ENCODE measurements around the gene E2F4.

The E2F4 gene

DNA sequence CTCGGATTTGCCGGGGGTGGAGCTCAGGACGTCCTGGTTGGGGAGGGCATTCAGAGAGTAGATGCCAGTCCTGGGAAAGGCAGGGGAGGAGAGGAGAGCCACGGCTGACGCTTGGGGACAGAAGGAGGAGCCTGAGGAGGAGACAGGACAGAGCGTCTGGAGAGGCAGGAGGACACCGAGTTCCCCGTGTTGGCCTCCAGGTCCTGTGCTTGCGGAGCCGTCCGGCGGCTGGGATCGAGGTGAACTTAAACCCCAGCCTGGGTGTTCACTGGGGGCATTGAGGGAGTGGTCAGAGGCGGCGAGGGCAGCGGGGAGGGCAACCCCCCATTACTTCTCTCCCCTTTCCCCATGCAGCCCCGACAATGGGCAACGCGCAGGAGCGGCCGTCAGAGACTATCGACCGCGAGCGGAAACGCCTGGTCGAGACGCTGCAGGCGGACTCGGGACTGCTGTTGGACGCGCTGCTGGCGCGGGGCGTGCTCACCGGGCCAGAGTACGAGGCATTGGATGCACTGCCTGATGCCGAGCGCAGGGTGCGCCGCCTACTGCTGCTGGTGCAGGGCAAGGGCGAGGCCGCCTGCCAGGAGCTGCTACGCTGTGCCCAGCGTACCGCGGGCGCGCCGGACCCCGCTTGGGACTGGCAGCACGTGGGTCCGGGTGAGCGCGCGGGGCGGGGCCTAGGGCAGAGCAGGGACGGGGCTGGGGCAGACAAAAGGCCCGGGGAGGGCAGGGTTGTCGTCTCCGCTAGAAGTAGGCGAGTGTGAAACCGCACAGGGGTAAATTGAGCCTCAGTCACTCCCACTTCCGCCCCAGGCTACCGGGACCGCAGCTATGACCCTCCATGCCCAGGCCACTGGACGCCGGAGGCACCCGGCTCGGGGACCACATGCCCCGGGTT, 17.9 kb upstream of the E2F4 start:
- peak; percentile 80 for DNase-seq (ENCODE audit: low spot score)

- no peak for DNase-seq (ENCODE audit: low spot score)
Observed at GRCh38 chr16:67174706-67175231, 17.2 kb upstream of the E2F4 start.

GRCh38 chr16:67176662-67177061, 15.3 kb upstream of the E2F4 start:
- no peak for DNase-seq (ENCODE audit: low spot score)

DNA sequence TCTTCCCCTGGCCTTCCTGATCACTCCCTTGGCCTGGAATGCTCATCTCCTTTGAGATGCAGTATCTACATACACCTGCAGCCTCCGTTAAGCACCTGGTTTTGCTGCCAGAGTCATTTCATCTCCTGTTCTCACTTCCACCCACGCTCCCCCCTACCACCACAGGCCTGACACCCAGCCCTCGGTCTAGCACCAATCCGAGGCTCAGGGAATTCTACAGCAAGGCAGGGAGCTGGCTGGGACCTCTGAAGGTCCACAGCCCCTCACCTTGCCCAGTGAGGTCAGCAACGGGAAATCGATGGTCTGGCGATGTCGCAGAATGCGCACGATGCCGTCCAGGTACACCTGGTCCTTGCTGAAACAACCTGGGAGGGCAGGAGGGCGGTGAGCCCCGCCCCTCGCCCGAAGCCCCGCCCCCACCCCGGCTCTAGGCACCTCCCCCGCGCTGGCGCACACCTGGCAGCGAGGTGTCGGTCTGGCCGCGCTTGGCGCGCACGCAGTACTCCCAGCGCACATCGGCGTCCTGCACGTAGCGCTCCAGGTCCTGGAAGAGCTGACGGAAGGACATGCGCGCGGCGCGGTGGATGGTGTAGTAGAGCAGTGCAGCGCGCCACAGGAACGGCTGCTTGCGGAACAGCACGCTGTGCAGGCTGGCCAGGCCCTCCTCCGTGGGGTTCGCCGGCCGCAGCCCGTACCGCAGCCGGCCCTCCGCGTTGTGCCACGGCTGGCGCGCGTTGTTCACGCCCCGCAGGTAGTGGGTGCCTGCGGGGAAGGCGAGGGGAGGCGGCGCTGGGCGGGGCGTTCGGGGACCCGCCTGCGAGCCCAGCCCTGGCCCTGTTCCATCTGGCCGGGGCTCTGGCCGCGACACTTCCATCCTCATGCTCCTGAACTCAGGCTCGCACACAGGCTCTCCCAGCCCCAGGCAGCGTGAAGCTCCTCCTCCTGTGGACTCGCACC, 13.9 kb upstream of the E2F4 start:
- no peak for DNase-seq (ENCODE audit: low spot score)

DNA sequence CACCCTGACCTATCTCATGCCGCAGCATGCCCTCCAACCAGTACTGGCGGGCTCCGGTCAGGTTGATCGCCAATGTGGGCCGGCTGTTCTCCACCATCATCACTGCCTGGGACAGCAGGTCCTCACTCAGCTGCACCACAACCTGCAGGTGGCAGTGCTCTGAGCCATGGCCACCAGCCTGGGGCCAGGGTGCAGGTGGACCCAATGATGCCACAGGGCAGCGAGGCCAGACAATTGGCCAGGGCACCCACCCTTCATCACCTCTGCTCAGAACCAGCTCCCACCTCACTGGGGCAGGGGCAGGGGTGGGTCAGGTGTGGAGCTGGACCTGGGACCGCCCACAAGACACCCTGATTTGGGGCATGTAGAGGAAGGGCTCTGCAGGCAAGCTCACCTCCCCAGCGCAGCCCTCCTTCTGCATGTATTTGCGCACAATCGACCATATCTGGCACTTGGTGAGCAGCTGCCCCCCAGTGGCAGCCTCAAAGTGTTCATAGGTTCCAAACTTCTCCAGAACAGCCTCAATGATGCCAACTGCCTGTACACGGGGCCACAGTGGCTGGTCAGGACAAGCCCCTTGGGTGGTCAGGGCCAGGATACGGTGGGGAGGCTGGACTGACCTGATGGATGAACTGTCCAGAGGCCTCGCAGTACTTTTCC, 12.4 kb upstream of the E2F4 start:
- no peak for DNase-seq (ENCODE audit: low spot score)

DNA sequence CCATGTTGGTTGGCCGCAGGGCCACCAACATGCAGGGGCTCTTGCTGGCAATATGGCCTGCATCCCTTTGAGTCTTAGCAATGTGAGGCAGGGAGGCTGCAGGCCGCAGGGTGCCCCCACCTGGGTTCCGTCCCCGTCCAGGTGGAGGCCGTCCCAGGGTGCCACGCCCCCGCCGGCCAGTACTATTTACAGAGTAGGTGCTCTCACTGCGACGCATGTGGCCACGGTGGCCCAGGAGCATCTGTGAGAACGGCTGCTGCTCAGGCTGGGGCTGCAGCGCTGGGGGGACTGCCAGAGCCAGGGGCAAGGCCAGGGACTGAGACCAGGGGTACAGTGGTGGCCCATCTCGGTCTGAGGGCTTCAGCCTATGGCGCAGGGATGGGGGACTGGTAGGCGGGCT, 11.8 kb upstream of the E2F4 start:
- DNase-seq (ENCODE audit: low spot score) = no peak

DNA sequence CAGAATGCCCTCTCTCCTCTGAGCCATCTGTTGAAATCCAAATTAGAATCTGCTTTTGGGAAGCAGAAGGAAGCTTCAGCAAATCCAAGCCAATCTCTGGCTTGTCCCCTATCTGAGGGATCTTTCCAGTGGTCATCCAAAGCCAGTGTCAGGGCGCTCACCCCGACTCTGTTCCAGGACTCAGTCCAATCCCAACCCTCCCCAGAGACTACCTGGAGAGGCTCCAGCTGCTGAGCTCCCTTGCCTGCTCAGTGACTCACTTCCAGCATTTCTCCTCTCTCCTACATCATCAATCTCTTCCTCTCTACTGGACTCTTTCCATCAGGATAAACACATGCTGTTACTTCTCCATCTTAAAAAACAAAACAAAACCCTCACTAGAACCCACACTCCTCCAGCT, 10.6 kb upstream of the E2F4 start:
- no peak for DNase-seq (ENCODE audit: low spot score)

DNA sequence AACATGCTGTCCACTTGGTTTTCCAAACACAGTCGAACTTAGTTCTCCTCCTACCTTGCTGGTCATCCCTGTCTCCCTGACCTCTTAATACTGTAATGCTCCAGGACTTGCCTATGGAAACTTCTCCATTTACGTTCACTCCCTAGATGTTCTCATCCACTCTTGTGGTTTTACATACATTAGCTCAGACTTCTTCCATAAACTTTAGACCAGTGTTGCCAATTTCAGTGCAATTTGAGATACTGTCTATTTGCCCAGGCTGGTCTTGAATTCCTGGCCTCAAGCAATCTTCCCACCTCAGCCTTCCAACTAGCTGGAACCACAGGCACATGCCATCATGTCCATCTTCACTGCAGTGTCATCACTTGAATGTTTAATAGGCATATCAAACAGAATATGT, 9.7 kb upstream of the E2F4 start:
- no peak for DNase-seq (ENCODE audit: low spot score)

- DNase-seq (ENCODE audit: low spot score) = no peak
Observed at GRCh38 chr16:67183284-67183626, 8.7 kb upstream of the E2F4 start.

DNA sequence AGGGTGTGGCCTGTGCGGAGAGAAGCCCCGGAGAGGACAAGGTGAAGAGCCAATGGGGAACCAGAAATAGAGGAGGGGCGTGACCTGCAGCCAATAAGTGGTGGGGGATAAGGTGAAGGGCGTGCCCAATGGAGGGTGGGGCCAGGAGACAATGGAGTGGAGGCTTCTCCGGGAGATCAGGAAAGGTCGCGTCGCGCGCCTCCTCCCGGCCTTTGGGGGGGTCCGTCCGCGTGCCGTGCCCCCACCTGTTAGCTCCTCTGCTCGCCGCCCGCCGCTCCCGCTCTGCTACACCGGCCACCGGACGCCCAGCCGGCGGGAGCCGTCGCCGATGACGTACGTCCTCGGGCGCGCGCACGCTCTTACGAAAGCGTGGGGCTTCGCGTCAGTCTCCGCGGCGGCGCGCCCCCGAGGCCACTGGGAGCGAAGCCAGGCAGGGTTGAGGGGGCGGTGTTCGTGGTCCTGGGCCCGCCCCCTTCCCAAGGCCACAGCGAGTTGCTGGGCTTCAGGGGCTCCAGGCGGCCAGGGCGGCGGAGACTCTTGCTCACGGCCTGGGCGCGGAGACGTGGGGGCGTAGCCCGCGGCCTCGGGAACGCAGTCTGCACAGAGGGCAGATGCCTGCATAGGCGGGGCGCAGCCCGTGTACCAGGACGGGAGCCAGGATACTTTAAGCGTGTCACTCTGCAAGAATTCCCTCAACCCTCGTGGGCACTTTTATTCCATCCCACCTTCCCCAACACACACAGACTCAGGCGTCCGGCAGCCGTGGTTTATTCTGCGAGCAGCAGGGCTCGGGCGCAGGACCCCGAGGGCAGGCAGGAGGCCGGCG, 8.1 kb upstream of the E2F4 start, which contains the start of gene MATCAP1:
Gene MATCAP1, minus strand, starts transcription at position 337 of the 826 bp plus-strand sequence. CDS start 3,353 bp downstream, outside the sequence.
- DNase-seq (ENCODE audit: low spot score) = peak; percentile 99

GRCh38 chr16:67184453-67184994, 7.4 kb upstream of the E2F4 start:
- no peak for DNase-seq (ENCODE audit: low spot score)

DNA sequence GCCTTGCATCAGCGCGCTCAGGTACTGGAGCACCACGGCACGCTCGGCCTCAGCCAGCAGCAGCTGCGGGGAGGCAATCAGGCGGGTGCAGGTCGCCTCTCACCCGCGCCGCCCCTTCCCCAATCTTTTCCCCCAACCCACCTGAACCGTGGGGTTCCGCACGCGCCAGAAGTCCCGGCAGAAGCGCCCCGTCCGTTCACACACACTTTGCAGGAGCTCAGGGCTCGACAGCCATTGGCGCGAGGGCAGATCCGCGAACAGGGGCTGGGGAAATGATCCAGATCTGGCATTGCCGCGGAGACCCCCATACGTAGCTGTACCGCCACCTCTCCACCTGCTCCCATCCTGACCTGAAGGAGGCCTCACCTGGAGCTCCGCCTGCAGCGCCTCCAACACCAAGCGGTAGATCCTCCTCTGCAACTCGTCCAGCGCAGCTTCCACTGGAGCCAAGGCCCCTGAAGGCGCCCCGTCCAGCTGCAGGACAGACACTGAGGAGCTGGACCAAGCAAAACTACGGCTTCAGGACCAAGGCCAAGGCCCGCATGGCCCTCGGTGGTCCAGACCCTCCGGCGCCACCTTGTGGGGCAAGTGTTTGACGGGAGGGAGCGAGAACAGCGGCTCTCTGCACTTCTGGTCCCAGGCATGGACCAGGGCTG, 6.8 kb upstream of the E2F4 start:
- peak; percentile 86 for DNase-seq (ENCODE audit: low spot score)

- no peak for DNase-seq (ENCODE audit: low spot score)
Observed at GRCh38 chr16:67185651-67186134, 6.3 kb upstream of the E2F4 start.

DNA sequence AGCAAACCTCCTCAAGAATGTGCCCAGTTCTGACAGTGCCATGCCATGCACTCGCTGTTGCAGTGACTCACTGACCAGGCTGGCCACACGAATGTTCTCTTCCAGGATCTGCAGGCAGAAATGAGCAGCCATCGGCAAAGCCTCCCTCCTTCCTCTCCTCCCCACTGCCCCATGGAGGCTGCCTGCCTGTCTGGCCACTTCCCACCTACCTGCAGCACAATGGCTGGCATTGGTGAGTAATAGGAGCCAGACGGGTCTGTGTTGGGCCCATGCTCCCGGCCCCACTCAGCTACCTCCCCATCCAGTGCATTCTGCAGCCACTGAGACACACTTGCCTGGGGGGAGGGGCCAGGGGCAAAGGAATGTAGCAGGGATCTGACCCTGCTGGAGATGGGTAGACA, 5.4 kb upstream of the E2F4 start:
- no peak for DNase-seq (ENCODE audit: low spot score)

DNA sequence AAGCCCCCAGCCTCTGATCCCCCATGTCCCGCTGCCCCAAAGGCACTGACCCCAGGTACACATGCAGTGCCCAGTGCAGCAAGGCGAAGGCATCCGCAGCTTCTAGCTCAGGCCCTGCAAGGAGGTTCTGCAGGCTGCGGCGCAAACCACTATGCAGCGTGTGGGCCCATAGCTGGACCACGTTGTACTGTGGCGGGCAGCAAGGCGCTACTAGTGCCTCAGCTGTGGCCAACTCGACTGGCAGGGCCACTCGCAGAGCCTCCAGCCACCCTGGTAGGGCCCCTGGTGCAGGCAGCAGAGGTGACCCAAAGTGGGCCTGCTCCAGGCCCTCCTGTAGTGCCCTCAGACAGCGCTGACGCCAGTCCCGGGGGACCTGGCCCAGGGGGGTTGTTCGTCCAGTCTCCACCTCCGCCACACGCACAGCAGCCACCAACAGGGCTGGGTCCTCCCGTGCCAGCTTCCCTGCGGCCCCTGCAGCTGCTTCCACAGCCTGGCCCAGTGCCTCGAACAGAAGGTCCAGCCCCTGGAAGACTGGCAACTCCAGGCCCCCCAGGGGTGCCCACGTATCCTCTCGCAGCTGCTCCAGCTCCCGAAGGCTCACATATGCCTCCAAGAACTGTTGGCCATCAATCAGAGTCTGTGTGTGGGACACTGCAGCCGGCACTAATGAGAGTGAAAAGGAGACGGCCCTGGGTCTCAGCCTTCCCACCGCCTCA, 4.6 kb upstream of the E2F4 start:
- DNase-seq (ENCODE audit: low spot score) = no peak

GRCh38 chr16:67188323-67188722, 3.6 kb upstream of the E2F4 start:
- DNase-seq (ENCODE audit: low spot score) = no peak

DNA sequence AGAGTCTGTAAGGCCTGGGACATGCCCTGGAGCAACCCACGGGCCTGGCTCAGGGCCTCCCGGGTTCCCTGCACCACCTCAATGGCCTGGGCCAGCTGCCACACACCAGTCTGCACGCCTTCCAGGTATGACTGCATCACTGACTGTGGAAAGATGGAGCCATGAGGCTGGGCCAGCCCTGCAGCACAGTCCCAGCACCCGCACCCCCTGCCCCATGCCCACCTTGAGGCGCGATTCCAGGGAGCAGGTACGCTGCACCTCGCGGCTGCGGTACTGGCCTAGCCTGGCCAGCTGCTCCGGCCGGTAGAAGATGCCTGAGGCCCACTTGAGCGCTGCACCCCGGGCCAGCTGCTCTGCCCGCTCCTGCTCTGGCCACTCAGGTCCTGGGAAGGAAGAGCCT, 3.2 kb upstream of the E2F4 start:
- no peak for DNase-seq (ENCODE audit: low spot score)

DNA sequence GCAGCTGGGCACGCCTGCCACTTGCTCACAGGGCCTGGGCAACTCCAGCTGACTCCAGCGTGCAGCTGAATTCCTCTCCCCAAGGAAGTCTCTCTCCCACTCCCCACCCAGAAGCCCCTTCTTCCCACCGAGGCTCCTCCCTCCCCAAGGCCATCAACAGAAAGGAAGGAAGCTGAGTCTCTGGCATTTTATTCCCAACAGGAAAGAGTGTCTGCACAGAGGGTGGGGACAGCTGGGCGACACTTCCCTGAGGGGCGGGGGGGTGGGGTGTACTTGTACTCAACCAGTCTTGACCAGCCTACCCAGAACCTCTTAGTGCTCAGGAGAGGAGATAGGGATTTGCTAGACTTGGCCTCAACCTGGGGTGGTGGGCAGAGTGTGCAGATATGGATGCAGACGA, 1.9 kb upstream of the E2F4 start, which contains the start of gene EXOC3L1:
Gene EXOC3L1, minus strand, starts transcription at position 96 of the 400 bp plus-strand sequence. CDS start 460 bp downstream, outside the sequence.
- DNase-seq (ENCODE audit: low spot score) = peak; percentile 81
